Hepatocyte (in vitro differentiated cells): ENCODE results near the gene MAST3.

Experiments used
- CTCF ChIP-seq: fragments of 200-600 bp; sonication (generic); IDR thresholded peaks from 2 replicates; pipeline ENCODE4 v1.5.1; 2016; ENCODE audit warnings: antibody characterized with exemption, mild to moderate bottlenecking; ENCODE audit not compliant: poor library complexity
- EZH2 ChIP-seq: fragments of 200-600 bp; sonication (generic); IDR thresholded peaks from 2 replicates; pipeline ENCODE4 v1.6.1; 2016; ENCODE audit warnings: antibody characterized with exemption, mild to moderate bottlenecking, borderline replicate concordance
- EZH2phosphoT487 ChIP-seq: fragments of 200-600 bp; sonication (generic); IDR thresholded peaks from one replicate; pipeline ENCODE4 v1.6.1; 2018; ENCODE audit warnings: antibody characterized with exemption, mild to moderate bottlenecking, low read depth, moderate library complexity; ENCODE audit not compliant: unreplicated experiment, severe bottlenecking

GRCh38 chr19:18152817-18153555 is 55.4 kb downstream of the MAST3 start, which contains the start of gene PIK3R2:
- TF ChIP-seq CTCF (no peak), EZH2phosphoT487 (no peak), EZH2 (no peak)
